Motor neuron (in vitro differentiated cells): ENCODE measurements around the gene PHF14. TPM values are rescaled to one million over a fixed set of nuclear protein-coding genes. Genes with fewer than 3 reads are reported as not detected.

ENCODE experiments used
- ATAC-seq, 8 experiments: fragments of 200-7000 bp; cut with Tn5 transposase; replicated peaks in 6 of 8; 2 replicates each; pipeline ENCODE4 v1.8.0; 2021; ENCODE audit warnings: mild to moderate bottlenecking in 8 of 8, moderate library complexity in 8 of 8
- H3K27ac ChIP-seq, 2 donors: fragments of 250-450 bp; sonication (Bioruptor Pico); 2 replicates each; pipeline ENCODE4 v1.9.0; 2021; ENCODE audit warnings: antibody characterized with exemption in 2 of 2, mild to moderate bottlenecking in 2 of 2, moderate library complexity in 1 of 2
- H3K4me1 ChIP-seq, 2 donors: fragments of 250-450 bp; sonication (Bioruptor Pico); replicated peaks in 1 of 2; 2 replicates each; pipeline ENCODE4 v1.6.1; 2021; ENCODE audit warnings: antibody characterized with exemption in 2 of 2, mild to moderate bottlenecking in 2 of 2, moderate library complexity in 1 of 2
- H3K4me3 ChIP-seq, 5 donors: fragments of 250-450 bp; sonication (Bioruptor Pico); 2 replicates each; pipeline ENCODE4 v1.9.0; 2021; ENCODE audit warnings: antibody characterized with exemption in 5 of 5, mild to moderate bottlenecking in 5 of 5, moderate library complexity in 4 of 5
- WGBS, 10 experiments: fragments of 450-650 bp; shearing (Covaris generic); methylation state at CpG; one replicate each; pipeline ENCODE4 v1.0.0; 2022; 5-methylcytosine and 5-hydroxymethylcytosine counted together
- in situ Hi-C, 9 experiments: fragments of 400-800 bp; cut with MboI; loops; one replicate each; pipeline ENCODE4 v1.15.0; 2021; ENCODE audit warnings: low sequenced_read_pairs in 9 of 9, low pct_unique_long_range_greater_than_20kb in 2 of 9; ENCODE audit not compliant: unreplicated experiment in 9 of 9
- total RNA-seq, 8 experiments: library from RNA; unstranded; fragments of 300-600 nt; gene quantifications; 2 replicates each; pipeline versions ENCODE4 v1.2.3 to v1.2.4, GENCODE V29; 2022

PHF14 gene
- total RNA-seq, 8 experiments from 2014 or later: 34.9 to 101 (median 77.4) TPM

DNA sequence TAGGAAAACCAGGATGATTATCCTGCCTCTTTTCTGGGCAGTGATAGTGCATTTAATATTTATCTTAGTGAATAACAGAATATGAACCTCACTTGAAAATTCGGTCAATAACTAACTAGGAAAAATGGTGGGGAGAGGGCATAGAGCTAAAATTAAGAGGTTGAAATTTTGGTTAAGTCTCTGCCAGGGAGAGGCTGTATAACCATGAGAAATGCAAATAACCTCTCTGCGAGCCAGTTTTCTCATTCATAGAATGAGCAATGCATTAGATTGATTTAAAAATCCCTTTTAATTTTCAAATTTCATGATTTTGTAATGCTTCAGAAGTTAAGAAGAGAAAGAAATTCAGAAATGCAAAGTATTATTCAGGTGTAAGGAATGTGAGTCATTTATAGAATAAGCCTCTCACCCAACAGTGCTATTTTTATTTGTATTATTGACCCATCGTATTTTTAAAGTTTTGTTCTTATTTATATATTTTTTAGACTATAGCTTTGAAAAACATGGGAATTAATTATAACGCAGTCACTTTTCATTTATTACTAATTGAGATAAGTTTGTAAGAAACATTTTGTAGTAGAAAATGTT lies 104.7 kb downstream of the PHF14 start:
- peak in 2 of 8 experiments; percentile 51 for ATAC-seq
- in situ Hi-C loops: no loop called here
- no peaks in the 10 kb centered on the region for H3K4me1 ChIP-seq
- H3K4me3 ChIP-seq: no peak overlapping the region
- WGBS, 10 experiments: 62 to 100% (median 77%) methylated on average over 3 to 4 of the region's 4 CpGs
- H3K27ac ChIP-seq: no peak overlapping the region

DNA sequence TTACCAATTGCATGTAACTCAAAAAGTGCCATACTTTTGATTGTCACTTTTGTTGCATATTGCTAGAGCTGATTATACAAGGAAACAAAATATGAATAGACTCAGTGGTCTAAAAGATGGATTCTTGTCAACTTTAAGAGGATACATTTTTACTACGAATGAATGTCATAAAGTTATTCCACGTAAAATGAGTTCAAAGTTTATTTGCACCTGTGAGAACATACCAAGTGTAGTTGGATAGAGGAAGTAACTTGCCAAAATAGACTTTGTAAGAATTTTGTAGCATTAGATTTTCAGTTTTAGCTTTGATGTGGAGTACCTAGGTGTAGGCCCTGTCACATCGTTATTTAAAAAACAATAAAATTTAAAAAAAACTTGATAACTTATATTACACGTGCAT lies 106.2 kb downstream of the PHF14 start:
- ATAC-seq: no peak
- in situ Hi-C loops: no loop called here
- 90 to 100% (median 95%) methylated on average over 3 to 4 of the region's 4 CpGs; no CpG with 5 or more reads in 1 of the 10 experiments for WGBS, 10 experiments

GRCh38 chr7:11082121-11082520 lies 108.4 kb downstream of the PHF14 start:
- H3K27ac ChIP-seq: no peak overlapping the region
- H3K4me3 ChIP-seq: no peak overlapping the region
- H3K4me1 ChIP-seq: no peaks in the 10 kb centered on the region
- ATAC-seq: no peak
- in situ Hi-C loops: no loop called here
- WGBS, 10 experiments: 73 to 100% (median 93%) methylated on average over 1 to 3 of the region's 3 CpGs

More for the DNA sequence above, 106.2 kb downstream of the PHF14 start:
- Histone ChIP-seq H3K27ac (no peak overlapping the region), H3K4me3 (no peak overlapping the region), H3K4me1 (no peaks in the 10 kb centered on the region)

DNA sequence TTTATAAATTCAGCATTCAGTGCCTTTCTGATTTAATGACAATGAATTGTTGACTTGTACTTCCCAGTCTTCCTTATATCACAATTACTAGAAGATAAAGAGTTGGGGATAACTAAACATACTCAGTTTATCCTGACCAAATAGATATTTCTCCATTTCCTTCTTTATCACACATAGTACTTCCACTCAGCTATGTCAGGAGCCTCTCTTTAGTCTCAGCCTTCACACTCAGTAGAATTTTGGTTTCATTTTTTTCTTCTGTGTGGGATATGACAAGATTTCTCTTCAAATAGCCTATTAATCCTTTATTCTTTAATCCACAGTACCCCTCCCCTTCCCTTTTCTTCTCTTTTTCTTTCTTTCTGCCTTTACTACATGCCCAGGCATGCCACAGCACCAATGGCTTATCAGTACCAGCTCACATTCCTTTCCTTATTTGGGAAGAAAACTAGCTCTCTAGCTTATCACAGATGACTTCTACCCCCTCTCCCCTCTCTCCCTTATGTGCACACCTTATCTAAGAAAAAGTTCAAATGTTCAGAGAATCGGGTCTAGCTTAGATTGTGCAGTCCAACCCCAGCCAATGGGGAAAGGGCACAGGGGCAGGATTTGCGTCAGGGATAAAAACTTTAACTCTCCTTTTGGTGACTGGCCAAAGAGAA lies 109.0 kb downstream of the PHF14 start:
- H3K27ac ChIP-seq: no peak overlapping the region
- H3K4me3 ChIP-seq: no peak overlapping the region
- no peaks in the 10 kb centered on the region for H3K4me1 ChIP-seq
- peak in 2 of 8 experiments; percentile 50 to 65 for ATAC-seq
- in situ Hi-C loops: no loop called here
- 83 to 100% (median 100%) methylated on average over 1 to 2 of the region's 2 CpGs; no CpG with 5 or more reads in 1 of the 10 experiments for WGBS, 10 experiments

DNA sequence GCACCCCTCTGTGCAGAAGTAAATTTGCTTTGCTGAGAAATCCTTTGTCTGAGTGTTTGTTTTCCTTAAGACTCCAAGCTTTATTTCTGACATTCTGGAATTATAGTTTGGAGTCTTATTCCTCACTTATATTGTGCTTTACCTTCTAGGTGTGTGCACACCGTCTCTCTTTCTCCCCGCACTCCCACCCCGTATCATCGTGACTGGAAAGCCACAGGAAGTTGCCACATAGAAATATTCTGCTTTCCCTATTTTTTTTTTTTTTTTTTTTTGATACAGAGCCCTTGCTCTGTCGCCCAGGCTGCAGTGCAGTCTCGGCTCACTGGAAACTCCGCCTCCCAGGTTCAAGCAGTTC lies 109.5 kb downstream of the PHF14 start:
- in situ Hi-C loops: no loop called here
- WGBS, 10 experiments: 81 to 100% (median 96%) methylated on average over 1 to 7 of the region's 7 CpGs; no CpG with 5 or more reads in 2 of the 10 experiments

GRCh38 chr7:11104578-11104977 lies 130.9 kb downstream of the PHF14 start:
- no peak overlapping the region for H3K4me3 ChIP-seq
- in situ Hi-C loops: no loop called here
- 17 to 70% (median 29%) methylated on average over 1 to 2 of the region's 2 CpGs for whole genome bisulfite sequencing, 10 experiments
- no peak for ATAC-seq
- H3K4me1 ChIP-seq: no peaks in the 10 kb centered on the region
- H3K27ac ChIP-seq: no peak overlapping the region

More for the DNA sequence above, 109.5 kb downstream of the PHF14 start:
- ATAC-seq: no peak
- no peaks in the 10 kb centered on the region for H3K4me1 ChIP-seq
- no peak overlapping the region for H3K4me3 ChIP-seq
- no peak overlapping the region for H3K27ac ChIP-seq

- Histone ChIP-seq H3K27ac (no peak overlapping the region), H3K4me3 (no peak overlapping the region), H3K4me1 (no peaks in the 10 kb centered on the region)
- in situ Hi-C loops: no loop called here
- ATAC-seq: no peak
Measured at GRCh38 chr7:11109659-11110058, 136.0 kb downstream of the PHF14 start.

GRCh38 chr7:11120068-11120664 lies 146.5 kb downstream of the PHF14 start:
- in situ Hi-C loops: no loop called here
- no peak overlapping the region for H3K4me3 ChIP-seq
- ATAC-seq: no peak
- H3K4me1 ChIP-seq: peaks cover 2 to 13% of the 10 kb centered on the region in 2 donors
- no peak overlapping the region for H3K27ac ChIP-seq
- WGBS, 10 experiments: 91 to 100% (median 96%) methylated on average over 2 to 3 of the region's 3 CpGs; no CpG with 5 or more reads in 2 of the 10 experiments

DNA sequence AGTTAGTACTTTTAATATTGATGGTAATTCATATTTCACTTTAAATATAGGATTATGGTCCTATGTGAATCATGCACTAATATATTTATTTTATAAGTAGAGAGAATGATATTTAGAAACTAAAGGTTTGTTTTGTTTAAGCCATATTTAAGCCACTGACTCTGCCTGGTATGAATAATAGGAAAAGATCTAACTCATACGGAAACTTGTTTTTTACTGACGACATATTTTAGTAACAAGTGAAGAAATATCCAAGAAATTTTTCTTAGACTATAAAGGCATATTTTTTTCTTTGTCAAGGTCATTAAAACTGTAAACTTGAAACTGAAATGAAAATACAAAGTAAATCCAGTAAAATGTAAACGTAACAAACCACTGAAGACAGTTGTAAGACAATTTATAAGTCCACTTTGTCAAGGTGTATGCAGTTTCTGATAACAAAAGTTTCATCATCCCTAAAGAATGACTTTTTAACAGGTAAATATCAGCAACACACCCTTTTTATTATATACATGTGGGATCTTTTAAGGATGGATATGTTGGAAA lies 147.1 kb downstream of the PHF14 start:
- in situ Hi-C loops: no loop called here
- Histone ChIP-seq H3K4me1 (peaks cover 2 to 19% of the 10 kb centered on the region in 2 donors), H3K4me3 (no peak overlapping the region), H3K27ac (no peak overlapping the region)
- WGBS, 10 experiments: 86 to 100% (median 96%) methylated on average over 3 of the region's 3 CpGs; no CpG with 5 or more reads in 1 of the 10 experiments
- ATAC-seq: no peak

DNA sequence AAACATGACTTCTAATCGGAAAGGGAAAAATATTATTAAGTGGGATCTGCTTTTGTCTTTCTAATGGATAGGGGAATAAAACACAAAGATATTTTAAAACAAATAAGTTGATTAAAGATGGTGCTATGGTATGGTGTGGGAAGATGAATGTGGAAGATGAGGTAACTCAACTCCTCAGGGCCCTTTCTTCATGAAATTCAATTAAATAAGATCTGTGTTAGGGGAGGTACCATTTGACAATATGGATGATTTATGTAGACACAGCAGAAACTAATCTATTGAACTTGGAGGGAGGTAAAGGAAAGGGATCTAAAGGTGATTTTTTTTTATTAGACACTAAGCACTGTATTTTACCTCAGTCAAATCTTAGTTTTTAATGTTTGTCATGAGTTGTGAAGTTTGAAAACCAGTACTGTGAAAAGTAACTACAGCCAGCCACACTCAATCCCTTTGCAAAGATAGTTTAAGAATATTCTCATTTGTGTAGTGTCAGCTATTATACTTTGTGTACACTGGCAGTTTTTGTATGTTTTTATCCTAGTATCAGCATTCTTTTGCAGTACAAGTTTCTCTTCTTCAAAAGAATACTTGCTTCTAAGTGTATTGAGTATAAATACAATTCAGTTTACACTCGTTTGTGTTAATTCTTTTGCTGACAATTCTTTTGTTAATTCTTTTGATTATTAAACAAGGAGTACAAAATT lies 151.3 kb downstream of the PHF14 start:
- H3K4me1 ChIP-seq: peaks cover 9 to 61% of the 10 kb centered on the region in 2 donors
- H3K27ac ChIP-seq: peak overlapping the region in 1 of 2 donors; percentile 48
- H3K4me3 ChIP-seq: no peak overlapping the region
- WGBS, 10 experiments: 75 to 95% (median 88%) methylated on average over 1 to 2 of the region's 2 CpGs
- in situ Hi-C loops: no loop called here
- peak in 5 of 8 experiments; percentile 79 to 94 (median 88) for ATAC-seq

GRCh38 chr7:11127114-11127785 lies 153.6 kb downstream of the PHF14 start:
- H3K4me3 ChIP-seq: no peak overlapping the region
- H3K27ac ChIP-seq: no peak overlapping the region
- H3K4me1 ChIP-seq: peaks cover 9 to 66% of the 10 kb centered on the region in 2 donors
- in situ Hi-C loops: no loop called here
- peak in 2 of 8 experiments; percentile 26 to 31 for ATAC-seq
- WGBS, 10 experiments: 75 to 100% (median 89%) methylated on average over 2 to 3 of the region's 3 CpGs; no CpG with 5 or more reads in 3 of the 10 experiments

DNA sequence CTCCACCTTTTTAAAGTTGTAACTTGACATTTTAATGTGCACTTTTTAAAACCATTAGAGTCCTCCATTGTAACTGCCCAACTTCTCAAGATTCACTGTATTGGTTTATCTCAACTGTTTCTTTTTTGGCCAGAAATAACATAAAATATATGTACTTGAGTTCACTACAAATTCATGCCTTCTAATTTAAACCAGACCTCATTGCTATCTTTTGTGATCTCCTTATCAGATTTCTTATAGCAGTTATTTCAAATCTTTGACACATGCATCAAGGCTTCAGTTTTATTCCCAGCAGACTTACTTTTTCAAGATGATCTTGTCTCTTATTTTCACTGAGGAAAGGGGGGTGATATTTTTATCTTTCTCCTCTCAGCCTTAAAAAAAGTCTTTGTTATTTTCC lies 154.3 kb downstream of the PHF14 start:
- Histone ChIP-seq H3K4me1 (peaks cover 9 to 66% of the 10 kb centered on the region in 2 donors), H3K27ac (no peak overlapping the region), H3K4me3 (no peak overlapping the region)
- in situ Hi-C loops: no loop called here
- ATAC-seq: no peak
